GM10248 (cell line): ENCODE measurements around the gene PLEKHA4.
A peak's percentile ranks its signal among the peaks of the same experiment; 100 is the strongest.
"Not testable (repeated sequence)": the region's sequence is repeated elsewhere in the genome, so short reads cannot be mapped to it uniquely, and the experiment has no call there.

ENCODE experiments used
- CTCF ChIA-PET: fragments of 300-600 bp; sonication (Branson Sonifier 250); formaldehyde crosslinking; extraction: SDS; loops from one replicate; lab custom pipeline; 2021; ENCODE audit warnings: antibody characterized with exemption; lab: Yijun Ruan, JAX
- POLR2A ChIA-PET: fragments of 350-650 bp; sonication (Branson Sonifier 250); formaldehyde crosslinking; extraction: SDS; loops from one replicate; lab custom pipeline; 2020; ENCODE audit warnings: antibody characterized with exemption; lab: Yijun Ruan, JAX
- DNase-seq: peaks from one replicate; pipeline ENCODE4 v3.0.0; 2012; ENCODE audit errors: extremely low spot score
- TF ChIP-seq, protein P1 (sequence below): IDR thresholded peaks from 2 replicates; pipeline ENCODE4 v1.5.1; 2012; ENCODE audit warnings: mild to moderate bottlenecking, low read depth; ENCODE audit errors: extremely low read depth, missing control alignments, control extremely low read depth

PLEKHA4 gene

DNA sequence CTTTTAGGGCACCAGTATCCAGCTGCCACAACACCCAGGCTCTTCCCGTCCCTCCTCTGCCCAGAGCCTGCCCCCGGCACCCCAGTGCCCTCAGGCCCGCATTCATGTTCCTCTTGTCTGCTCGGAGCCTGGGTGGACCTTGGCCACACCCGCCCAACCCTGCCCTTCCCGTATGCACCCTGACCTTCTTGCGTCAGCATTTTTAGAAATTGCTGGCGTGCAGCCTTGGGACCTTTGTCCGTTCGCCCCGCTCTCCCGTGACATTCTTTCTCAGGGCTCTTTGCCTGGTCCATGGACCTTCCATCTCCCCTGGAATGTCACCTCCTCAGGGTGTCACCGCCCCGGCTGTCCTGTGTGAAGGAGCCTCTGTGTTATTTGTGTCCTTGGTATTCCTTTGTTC, 39.3 kb upstream of the PLEKHA4 start:
- no peak for DNase-seq
- TF ChIP-seq, protein P1, sequence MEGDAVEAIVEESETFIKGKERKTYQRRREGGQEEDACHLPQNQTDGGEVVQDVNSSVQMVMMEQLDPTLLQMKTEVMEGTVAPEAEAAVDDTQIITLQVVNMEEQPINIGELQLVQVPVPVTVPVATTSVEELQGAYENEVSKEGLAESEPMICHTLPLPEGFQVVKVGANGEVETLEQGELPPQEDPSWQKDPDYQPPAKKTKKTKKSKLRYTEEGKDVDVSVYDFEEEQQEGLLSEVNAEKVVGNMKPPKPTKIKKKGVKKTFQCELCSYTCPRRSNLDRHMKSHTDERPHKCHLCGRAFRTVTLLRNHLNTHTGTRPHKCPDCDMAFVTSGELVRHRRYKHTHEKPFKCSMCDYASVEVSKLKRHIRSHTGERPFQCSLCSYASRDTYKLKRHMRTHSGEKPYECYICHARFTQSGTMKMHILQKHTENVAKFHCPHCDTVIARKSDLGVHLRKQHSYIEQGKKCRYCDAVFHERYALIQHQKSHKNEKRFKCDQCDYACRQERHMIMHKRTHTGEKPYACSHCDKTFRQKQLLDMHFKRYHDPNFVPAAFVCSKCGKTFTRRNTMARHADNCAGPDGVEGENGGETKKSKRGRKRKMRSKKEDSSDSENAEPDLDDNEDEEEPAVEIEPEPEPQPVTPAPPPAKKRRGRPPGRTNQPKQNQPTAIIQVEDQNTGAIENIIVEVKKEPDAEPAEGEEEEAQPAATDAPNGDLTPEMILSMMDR = no peak
- CTCF ChIA-PET = no interaction called here
- POLR2A ChIA-PET = interaction anchor here (0.6 kb wide), 1 partner anchor 138 kb away, joined by 3 read pairs; no protein-coding TSS in a partner anchor

GRCh38 chr19:48906324-48906723, 37.9 kb upstream of the PLEKHA4 start:
- CTCF ChIA-PET = interaction anchor here (1.0 kb wide), 1 partner anchor 13 kb away, joined by 4 read pairs; no protein-coding TSS in a partner anchor
- POLR2A ChIA-PET = interaction anchor here (0.7 kb wide), 1 partner anchor 9 kb away, joined by 4 read pairs; no protein-coding TSS in a partner anchor
- DNase-seq = no peak
- TF ChIP-seq, protein P1 = no peak

- CTCF ChIA-PET = interaction anchor here (1.0 to 1.5 kb wide), 2 partner anchors 14 to 48 kb away, joined by 3 to 4 read pairs; no protein-coding TSS in a partner anchor
- TF ChIP-seq, protein P1 = no peak
- POLR2A ChIA-PET = no interaction called here
- no peak for DNase-seq
Measured at GRCh38 chr19:48905664-48906063, 37.2 kb upstream of the PLEKHA4 start.

GRCh38 chr19:48903788-48904187, 35.4 kb upstream of the PLEKHA4 start:
- POLR2A ChIA-PET, CTCF ChIA-PET: not testable (repeated sequence)

GRCh38 chr19:48902291-48902690, 33.9 kb upstream of the PLEKHA4 start:
- POLR2A ChIA-PET, DNase-seq: not testable (repeated sequence)
- CTCF ChIA-PET = interaction anchor here (1.5 kb wide), 1 partner anchor 68 kb away, joined by 3 read pairs; no protein-coding TSS in a partner anchor

More at GRCh38 chr19:48903788-48904187, 35.4 kb upstream of the PLEKHA4 start:
- not testable (repeated sequence) for DNase-seq

- CTCF ChIA-PET = interaction anchor here (0.8 to 1.7 kb wide), 7 partner anchors 15 to 105 kb away, joined by 3 to 6 read pairs (median 3); partner anchors contain the start of gene RUVBL2
- no peak for DNase-seq
- TF ChIP-seq, protein P1 = no peak
- POLR2A ChIA-PET = interaction anchor here (0.5 to 3.5 kb wide), 12 partner anchors 12 to 1428 kb away, joined by 3 to 30 read pairs (median 4); partner anchors contain the start of genes FTL and PPP1R15A
Measured at GRCh38 chr19:48900477-48901406, 32.3 kb upstream of the PLEKHA4 start.

GRCh38 chr19:48899781-48900476, 31.5 kb upstream of the PLEKHA4 start, which contains the start of gene NUCB1:
NUCB1 (plus strand) TSS chr19:48900312; CDS start chr19:48900797, 485 bp downstream.
- CTCF ChIA-PET = interaction anchor here (1.2 to 1.7 kb wide), 5 partner anchors 64 to 104 kb away, joined by 3 to 6 read pairs (median 4); partner anchors contain the start of gene RUVBL2

GRCh38 chr19:48899386-48899749, 31.0 kb upstream of the PLEKHA4 start:
- ChIA-PET POLR2A (interaction anchor here (0.6 to 3.5 kb wide), 8 partner anchors 13 to 81 kb away, joined by 4 to 30 read pairs (median 6); partner anchors contain the start of gene PPP1R15A), CTCF (interaction anchor here (1.2 to 1.7 kb wide), 3 partner anchors 64 to 104 kb away, joined by 3 to 6 read pairs (median 5); no protein-coding TSS in a partner anchor)
- not testable (repeated sequence) for DNase-seq

More at GRCh38 chr19:48899781-48900476, 31.5 kb upstream of the PLEKHA4 start, which contains the start of gene NUCB1:
- TF ChIP-seq, protein P1 = no peak
- DNase-seq = peak; percentile 99
- POLR2A ChIA-PET = interaction anchor here (0.7 to 3.5 kb wide), 9 partner anchors 13 to 68 kb away, joined by 4 to 30 read pairs (median 5); partner anchors contain the start of genes FTL and PPP1R15A
